Stimulated activated CD4-positive, alpha-beta T cell treated with anti-CD3 and anti-CD28 coated beads, Interleukin-1b, Interleukin-23, amount 100 ng/mL, for 48 hours (primary cell): ENCODE data around the gene SHISA7.
A peak's percentile ranks its signal among the peaks of the same experiment; 100 is the strongest.
"Not testable (repeated sequence)": the region's sequence is repeated elsewhere in the genome, so short reads cannot be mapped to it uniquely, and the experiment has no call there.

Experiments
- DNase-seq: peaks from one replicate; pipeline ENCODE4 v3.0.0-alpha.2; 2020

Gene SHISA7

GRCh38 chr19:55462722-55463121 lies 19.6 kb upstream of the SHISA7 start:
- no peak for DNase-seq

- no peak for DNase-seq
Measured at GRCh38 chr19:55461974-55462626, 19.0 kb upstream of the SHISA7 start.

GRCh38 chr19:55461259-55461973 lies 18.3 kb upstream of the SHISA7 start, which contains the start of gene ISOC2:
ISOC2 (minus strand) TSS chr19:55461642; CDS start chr19:55456486, 5,156 bp downstream.
- peak; percentile 100 for DNase-seq

GRCh38 chr19:55460670-55461258 lies 17.7 kb upstream of the SHISA7 start:
- peak; percentile 46 for DNase-seq

- DNase-seq, result no peak
Measured at GRCh38 chr19:55459950-55460657, 17.0 kb upstream of the SHISA7 start.

GRCh38 chr19:55459551-55459949 lies 16.4 kb upstream of the SHISA7 start:
- no peak for DNase-seq

GRCh38 chr19:55457683-55458457 lies 14.8 kb upstream of the SHISA7 start:
- DNase-seq, result no peak

- DNase-seq, result no peak
Measured at GRCh38 chr19:55456347-55456746, 13.2 kb upstream of the SHISA7 start.

- DNase-seq, result no peak
Measured at GRCh38 chr19:55455576-55456235, 12.6 kb upstream of the SHISA7 start.

- peak; percentile 52 for DNase-seq
Measured at GRCh38 chr19:55454787-55455243, 11.7 kb upstream of the SHISA7 start.

GRCh38 chr19:55453511-55454260 lies 10.6 kb upstream of the SHISA7 start:
- no peak for DNase-seq

- DNase-seq, result peak; percentile 64
Measured at GRCh38 chr19:55452749-55453346, 9.7 kb upstream of the SHISA7 start.

GRCh38 chr19:55451965-55452748 lies 9.1 kb upstream of the SHISA7 start:
- DNase-seq, result no peak

- DNase-seq, result no peak
Measured at GRCh38 chr19:55451163-55451964, 8.3 kb upstream of the SHISA7 start.

- no peak for DNase-seq
Measured at GRCh38 chr19:55449469-55449868, 6.4 kb upstream of the SHISA7 start.

GRCh38 chr19:55448175-55448490 lies 5.0 kb upstream of the SHISA7 start:
- DNase-seq, result not testable (repeated sequence)

GRCh38 chr19:55447421-55448174 lies 4.5 kb upstream of the SHISA7 start:
- no peak for DNase-seq

GRCh38 chr19:55446060-55446459 lies 3.0 kb upstream of the SHISA7 start:
- DNase-seq, result no peak
